ENCODE data around the gene ABCG5. TPM values are rescaled to one million over a fixed set of nuclear protein-coding genes. Genes with fewer than 3 reads are reported as not detected.

Gene ABCG5
- total and polyA plus RNA-seq, 2 of the 4 experiments (the other 2 are of a cell fraction), result not detected

- no peak overlapping the region for H3K18ac ChIP-seq (ENCODE audit: low read depth, low read length)
- dilution Hi-C loops (cut with HindIII; ENCODE audit: low sequenced_read_pairs, unreplicated experiment) (no loop called here), in situ Hi-C loops (cut with MboI; ENCODE audit: low sequenced_read_pairs) (loop anchor here (5.0 kb wide), 1 partner anchor 263 kb away; no protein-coding TSS in a partner anchor), intact Hi-C loops (cut with micrococcal nuclease) (loop anchor here (5.0 kb wide), 3 partner anchors 67 to 602 kb away; no protein-coding TSS in a partner anchor)
- no peaks in the 10 kb centered on the region for H3K4me1 ChIP-seq (ENCODE audit: control insufficient read depth, insufficient read depth, low read length)
- no peak overlapping the region for H4K8ac ChIP-seq (ENCODE audit: low read depth in 2 of 2, low read length in 2 of 2)
- ChIA-PET CTCF (interaction anchor here (0.6 kb wide), 1 partner anchor 204 kb away, joined by 3 read pairs; no protein-coding TSS in a partner anchor), POLR2A (ENCODE audit: unreplicated experiment) (no interaction called here)
- H3K14ac ChIP-seq (replicated peaks; ENCODE audit: low read depth, low read length), result no peak overlapping the region
- H3K9ac ChIP-seq (ENCODE audit: low read depth, low read length), result no peak overlapping the region
- H2AFZ ChIP-seq (replicated peaks; ENCODE audit: low read length, poor library complexity), result no peak overlapping the region
- BruUV-seq (replicated peaks), result no TSS peak
- H2BK15ac ChIP-seq (ENCODE audit: low read depth, low read length), result no peak overlapping the region
- peaks cover 33% of the 10 kb centered on the region for H3K27me3 ChIP-seq (ENCODE audit: control insufficient read depth, insufficient read depth, low read length)
- no peak overlapping the region for H2BK5ac ChIP-seq (ENCODE audit: low read depth, low read length, poor library complexity, severe bottlenecking)
- H3K4ac ChIP-seq (ENCODE audit: low read depth, low read length), result no peak overlapping the region
- no peak overlapping the region for H3K4me3 ChIP-seq (ENCODE audit: insufficient read depth, low read depth, low read length)
- H3K36me3 ChIP-seq (ENCODE audit: control insufficient read depth, insufficient read depth, low read length), result no peaks in the 10 kb centered on the region
- no peaks in the 10 kb centered on the region for H4K20me1 ChIP-seq (ENCODE audit: insufficient read depth, low read length)
- no peak overlapping the region for H4K5ac ChIP-seq (ENCODE audit: low read depth, low read length)
- DNase-seq, result no peak
- TF ChIP-seq CHD1 (IDR thresholded peaks at IDR 0.05; ENCODE audit: low read depth, low read length) (no peak), NFE2L2 (IDR thresholded peaks at IDR 0.05; ENCODE audit: low read depth, low read length) (no peak), ELK1 (IDR thresholded peaks at IDR 0.05; ENCODE audit: borderline replicate concordance, low read depth, low read length) (no peak), MAZ (IDR thresholded peaks at IDR 0.05; ENCODE audit: borderline replicate concordance, low read depth, low read length) (no peak), SMC3 (IDR thresholded peaks at IDR 0.05; ENCODE audit: low read depth, low read length) (no peak), MAFK (IDR thresholded peaks at IDR 0.05; ENCODE audit: low read depth, low read length) (no peak), RAD21 (IDR thresholded peaks at IDR 0.05; ENCODE audit: low read length) (no peak)
- no peak overlapping the region for H3K23ac ChIP-seq (ENCODE audit: low read depth, low read length)
- no peak overlapping the region for H2BK120ac ChIP-seq (ENCODE audit: low read depth, low read length)
- no peak overlapping the region for H4K91ac ChIP-seq (ENCODE audit: insufficient read depth, low read depth, low read length)
- H3K4me2 ChIP-seq (ENCODE audit: low read depth, low read length), result no peak overlapping the region
- no peak overlapping the region for H2AK5ac ChIP-seq (ENCODE audit: low read depth, low read length)
- H3K56ac ChIP-seq (ENCODE audit: extremely low read depth, insufficient read depth, low read length), result no peak overlapping the region
- H3K79me1 ChIP-seq (ENCODE audit: low read depth in 1 of 2, low read length in 2 of 2), result no peaks in the 10 kb centered on the region
- H2AK9ac ChIP-seq (replicated peaks; ENCODE audit: low read depth, low read length, poor library complexity), result no peak overlapping the region
- H2BK20ac ChIP-seq (ENCODE audit: low read depth, low read length), result no peak overlapping the region
- no peak for ATAC-seq (ENCODE audit: low read depth)
- no peaks in the 10 kb centered on the region for H3K9me1 ChIP-seq (ENCODE audit: insufficient read depth, low read length)
- 40% methylated on average over 1 of the region's 11 CpGs; no CpG with 5 or more reads in 1 of the 2 experiments for WGBS, 2 experiments (ENCODE audit: extremely low coverage in 2 of 2, insufficient read length in 1 of 2)
- no peak overlapping the region for H3K27ac ChIP-seq (ENCODE audit: insufficient read depth, low read length)
- no peaks in the 10 kb centered on the region for H3K9me3 ChIP-seq (ENCODE audit: control insufficient read depth, insufficient read depth, low read length)
Measured at GRCh38 chr2:43874776-43875451, 36.3 kb upstream of the ABCG5 start.

Measured in IMR-90 (cell line).